Fibroblast of the aortic adventitia (primary cell): ENCODE data around the gene TSHB. TPM values are rescaled to one million over a fixed set of nuclear protein-coding genes. Genes with fewer than 3 reads are reported as not detected.
A peak's percentile ranks its signal among the peaks of the same experiment; 100 is the strongest.

ENCODE experiments used
- DNase-seq: peaks from one replicate; pipeline ENCODE4 v3.0.0-alpha.2; 2010; ENCODE audit warnings: low read depth
- H3K4me3 ChIP-seq: 2 replicates; pipeline ENCODE4 v1.5.1; 2011; ENCODE audit warnings: low read depth, mild to moderate bottlenecking, control low read depth, low read length, moderate library complexity
- total RNA-seq: library from RNA; depleted of rRNA; stranded (reverse); fragments of >200 nt; gene quantifications from 2 replicates; pipeline ENCODE4 v1.2.3, GENCODE V29; 2012; ENCODE audit warnings: low replicate concordance
- TF ChIP-seq, protein P1 (sequence below): IDR thresholded peaks from 2 replicates; pipeline ENCODE4 v1.5.1; 2011; ENCODE audit warnings: mild to moderate bottlenecking, low read length, control low read depth, inconsistent platforms; ENCODE audit not compliant: insufficient read depth

Gene TSHB
- total RNA-seq, 1 donor: not detected

GRCh38 chr1:115073298-115074087 lies 43.9 kb downstream of the TSHB start:
- no peak overlapping the region for H3K4me3 ChIP-seq
- TF ChIP-seq, protein P1, sequence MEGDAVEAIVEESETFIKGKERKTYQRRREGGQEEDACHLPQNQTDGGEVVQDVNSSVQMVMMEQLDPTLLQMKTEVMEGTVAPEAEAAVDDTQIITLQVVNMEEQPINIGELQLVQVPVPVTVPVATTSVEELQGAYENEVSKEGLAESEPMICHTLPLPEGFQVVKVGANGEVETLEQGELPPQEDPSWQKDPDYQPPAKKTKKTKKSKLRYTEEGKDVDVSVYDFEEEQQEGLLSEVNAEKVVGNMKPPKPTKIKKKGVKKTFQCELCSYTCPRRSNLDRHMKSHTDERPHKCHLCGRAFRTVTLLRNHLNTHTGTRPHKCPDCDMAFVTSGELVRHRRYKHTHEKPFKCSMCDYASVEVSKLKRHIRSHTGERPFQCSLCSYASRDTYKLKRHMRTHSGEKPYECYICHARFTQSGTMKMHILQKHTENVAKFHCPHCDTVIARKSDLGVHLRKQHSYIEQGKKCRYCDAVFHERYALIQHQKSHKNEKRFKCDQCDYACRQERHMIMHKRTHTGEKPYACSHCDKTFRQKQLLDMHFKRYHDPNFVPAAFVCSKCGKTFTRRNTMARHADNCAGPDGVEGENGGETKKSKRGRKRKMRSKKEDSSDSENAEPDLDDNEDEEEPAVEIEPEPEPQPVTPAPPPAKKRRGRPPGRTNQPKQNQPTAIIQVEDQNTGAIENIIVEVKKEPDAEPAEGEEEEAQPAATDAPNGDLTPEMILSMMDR: no peak
- DNase-seq: no peak

GRCh38 chr1:115074839-115075534 lies 45.4 kb downstream of the TSHB start:
- H3K4me3 ChIP-seq: no peak overlapping the region
- DNase-seq: no peak
- TF ChIP-seq, protein P1: no peak

DNA sequence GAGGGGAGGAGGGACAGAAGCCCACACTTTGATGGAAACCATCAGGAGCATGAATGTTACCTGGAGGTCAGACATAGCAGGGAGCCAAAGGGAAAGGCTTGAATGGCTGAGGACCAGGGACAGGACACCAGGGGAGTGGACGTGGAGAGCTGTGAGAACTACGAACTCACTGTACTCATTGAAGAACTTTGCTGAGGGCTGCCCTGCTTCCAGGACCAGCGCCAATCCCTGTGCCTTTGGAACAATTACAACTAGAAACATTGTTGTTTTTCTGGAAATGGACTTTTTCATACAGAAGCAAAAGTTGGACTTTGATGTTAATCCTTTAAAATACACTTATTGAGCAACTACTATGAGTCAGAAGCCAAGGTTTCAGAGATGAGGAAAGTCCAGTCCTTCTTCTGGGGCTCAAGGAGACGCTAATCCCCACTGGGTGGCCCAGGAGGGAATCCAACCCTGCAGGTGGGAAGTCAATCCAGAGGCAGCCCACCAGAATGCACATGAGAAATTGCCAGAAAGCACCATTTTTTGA lies 46.8 kb downstream of the TSHB start:
- DNase-seq: peak; percentile 33
- no peak overlapping the region for H3K4me3 ChIP-seq
- TF ChIP-seq, protein P1: no peak

DNA sequence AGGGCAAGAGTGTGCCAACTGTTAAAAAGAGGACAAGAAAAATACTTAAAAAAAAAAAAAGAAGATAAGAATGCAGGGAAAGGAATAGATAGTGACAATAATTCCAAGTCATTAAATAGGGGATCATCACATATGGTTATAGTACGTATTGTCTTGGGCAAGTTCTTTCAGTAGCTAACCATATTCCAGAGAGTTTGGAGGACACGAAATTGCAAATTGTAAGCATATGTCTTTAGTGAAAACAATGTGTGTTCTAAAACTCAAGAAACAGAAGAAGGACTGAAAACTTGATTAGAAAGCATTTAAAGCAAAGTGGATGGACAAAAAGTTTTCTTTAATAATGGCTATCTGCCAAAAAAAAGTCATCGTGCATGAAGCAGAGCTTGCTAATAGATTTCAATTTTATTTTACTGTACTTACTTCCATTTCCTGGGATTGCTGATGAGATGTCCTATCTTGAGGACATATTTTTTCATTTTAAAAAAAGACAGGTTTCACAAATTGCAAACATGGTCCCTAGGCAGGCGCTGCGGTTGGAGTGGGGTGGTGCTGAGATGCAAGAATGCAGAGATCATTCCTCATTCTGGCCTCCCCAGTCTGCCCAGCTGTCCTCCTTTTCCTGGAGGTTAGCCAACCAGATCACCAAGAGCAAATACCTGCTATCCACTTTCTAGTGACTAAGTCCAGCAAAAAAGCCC lies 47.8 kb downstream of the TSHB start:
- TF ChIP-seq, protein P1: no peak
- no peak for DNase-seq
- no peak overlapping the region for H3K4me3 ChIP-seq

DNA sequence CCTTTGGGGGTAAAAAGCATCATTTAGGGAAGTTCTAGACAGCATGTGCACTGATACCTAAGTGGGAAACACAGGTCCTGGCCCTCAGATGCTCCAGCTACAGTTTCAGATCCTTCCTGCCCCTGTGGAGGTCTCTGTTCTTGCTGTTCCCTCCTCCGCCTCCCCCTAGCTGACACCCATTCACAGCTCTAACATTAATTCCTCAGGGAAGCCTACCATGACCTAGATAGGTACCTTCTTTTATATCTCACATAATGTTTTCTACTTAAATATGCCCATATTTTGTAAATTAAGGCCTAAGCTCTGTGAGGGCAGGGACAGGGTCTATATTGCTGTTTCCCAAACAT lies 48.3 kb downstream of the TSHB start:
- TF ChIP-seq, protein P1: no peak
- no peak overlapping the region for H3K4me3 ChIP-seq
- DNase-seq: no peak

DNA sequence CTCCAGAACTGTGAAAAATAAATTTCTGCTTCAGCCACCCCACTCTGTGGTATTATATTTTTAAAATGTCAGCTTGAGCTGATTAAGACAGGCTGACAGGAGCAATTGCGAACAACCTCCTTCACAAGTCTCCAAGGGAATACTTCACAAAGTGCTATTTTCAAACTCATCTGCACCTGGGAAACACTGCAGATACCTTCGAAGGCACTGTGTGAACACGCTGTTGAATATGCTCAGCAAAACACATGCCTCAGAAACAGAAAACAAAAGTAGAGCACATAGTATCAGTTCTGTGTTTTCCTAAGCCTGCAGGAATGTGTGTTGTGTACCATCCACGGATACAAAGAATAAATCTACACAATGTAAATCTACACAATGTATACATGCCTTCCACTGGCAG lies 49.1 kb downstream of the TSHB start:
- TF ChIP-seq, protein P1: no peak
- H3K4me3 ChIP-seq: no peak overlapping the region
- no peak for DNase-seq
